ENCODE results near the gene HOXC12.

HOXC12 gene

GRCh38 chr12:53995002-53995377 is 40.3 kb downstream of the HOXC12 start:
- FAIRE-seq (no peak), DNase-seq (ENCODE audit: insufficient read length, low spot score) (no peak)

- DNase-seq (ENCODE audit: insufficient read length, low spot score) (no peak), FAIRE-seq (no peak)
Observed at GRCh38 chr12:53995378-53996239, 40.9 kb downstream of the HOXC12 start.

GRCh38 chr12:53996240-53997203 is 41.8 kb downstream of the HOXC12 start:
- no peak for FAIRE-seq
- no peak for DNase-seq (ENCODE audit: insufficient read length, low spot score)

- FAIRE-seq = no peak
- DNase-seq (ENCODE audit: insufficient read length, low spot score) = no peak
Observed at GRCh38 chr12:53997204-53998109, 42.8 kb downstream of the HOXC12 start.

- DNase-seq (ENCODE audit: insufficient read length, low spot score) = no peak
- FAIRE-seq = no peak
Observed at GRCh38 chr12:53998110-53998899, 43.6 kb downstream of the HOXC12 start.

GRCh38 chr12:53998900-53999236 is 44.2 kb downstream of the HOXC12 start:
- no peak for FAIRE-seq

GRCh38 chr12:53999559-54000115 is 44.9 kb downstream of the HOXC12 start:
- DNase-seq (ENCODE audit: insufficient read length, low spot score) (no peak), FAIRE-seq (no peak)

More at GRCh38 chr12:53998900-53999236, 44.2 kb downstream of the HOXC12 start:
- DNase-seq (ENCODE audit: insufficient read length, low spot score) = no peak

- DNase-seq (ENCODE audit: insufficient read length, low spot score) (no peak), FAIRE-seq (no peak)
Observed at GRCh38 chr12:54000116-54001114, 45.7 kb downstream of the HOXC12 start, which contains the start of gene HOXC9. HOXC9 (plus strand) TSS chr12:54000161; CDS start chr12:54000189, 28 bp downstream.

- FAIRE-seq (no peak), DNase-seq (ENCODE audit: insufficient read length, low spot score) (no peak)
Observed at GRCh38 chr12:54001283-54002187, 46.8 kb downstream of the HOXC12 start.

- DNase-seq (ENCODE audit: insufficient read length, low spot score) (no peak), FAIRE-seq (no peak)
Observed at GRCh38 chr12:54002278-54002914, 47.7 kb downstream of the HOXC12 start.

- FAIRE-seq = no peak
- DNase-seq (ENCODE audit: insufficient read length, low spot score) = no peak
Observed at GRCh38 chr12:54002915-54003389, 48.2 kb downstream of the HOXC12 start.

- FAIRE-seq = no peak
- DNase-seq (ENCODE audit: insufficient read length, low spot score) = no peak
Observed at GRCh38 chr12:54003625-54004024, 48.9 kb downstream of the HOXC12 start.

- no peak for DNase-seq (ENCODE audit: insufficient read length, low spot score)
- FAIRE-seq = no peak
Observed at GRCh38 chr12:54004063-54004840, 49.5 kb downstream of the HOXC12 start.

GRCh38 chr12:54004841-54005530 is 50.3 kb downstream of the HOXC12 start:
- no peak for FAIRE-seq

GRCh38 chr12:54005531-54005852 is 50.8 kb downstream of the HOXC12 start:
- no peak for FAIRE-seq
- DNase-seq (ENCODE audit: insufficient read length, low spot score) = no peak

More at GRCh38 chr12:54004841-54005530, 50.3 kb downstream of the HOXC12 start:
- DNase-seq (ENCODE audit: insufficient read length, low spot score) = no peak

Measured in HTR-8/SVneo (cell line).